Stomach smooth muscle (tissue), 2 donors: Measurements from ENCODE around the gene AATK.

Experiments used
- H3K27ac ChIP-seq: one replicate; pipeline ENCODE4 v1.7.0; 2013; ENCODE audit warnings: mild to moderate bottlenecking, low read length, inconsistent platforms
- H3K27me3 ChIP-seq, 2 donors: one replicate each; pipeline ENCODE4 v1.7.0; 2013; ENCODE audit warnings: low read length in 2 of 2; ENCODE audit not compliant: insufficient read depth in 2 of 2, control insufficient read depth in 1 of 2
- H3K36me3 ChIP-seq, 2 donors: one replicate each; pipeline ENCODE4 v1.7.0; 2013; ENCODE audit warnings: low read length in 2 of 2; ENCODE audit not compliant: control insufficient read depth in 2 of 2, insufficient read depth in 2 of 2
- H3K4me1 ChIP-seq: one replicate; pipeline ENCODE4 v1.7.0; 2013; ENCODE audit warnings: low read length; ENCODE audit not compliant: control insufficient read depth, insufficient read depth
- H3K4me3 ChIP-seq, 2 donors: one replicate each; pipeline ENCODE4 v1.7.0; 2013; ENCODE audit warnings: low read length in 2 of 2
- H3K9ac ChIP-seq, 2 donors: one replicate each; pipeline ENCODE4 v1.7.0; 2013; ENCODE audit warnings: low read length in 2 of 2, mild to moderate bottlenecking in 1 of 2
- H3K9me3 ChIP-seq, 2 donors: one replicate each; pipeline ENCODE4 v1.7.0; 2013; ENCODE audit warnings: low read length in 2 of 2; ENCODE audit not compliant: control insufficient read depth in 2 of 2
- donor health status: healthy.
- donor health status: Pancreatic carcinoma.

AATK gene

GRCh38 chr17:81194941-81195901 lies 29.2 kb upstream of the AATK start:
- Histone ChIP-seq H3K27me3 (no peaks in the 10 kb centered on the region), H3K9ac (no peak overlapping the region), H3K4me3 (no peak overlapping the region), H3K36me3 (no peaks in the 10 kb centered on the region), H3K4me1 (peaks cover 22% of the 10 kb centered on the region), H3K27ac (no peak overlapping the region), H3K9me3 (no peaks in the 10 kb centered on the region)

GRCh38 chr17:81194225-81194760 lies 28.3 kb upstream of the AATK start:
- H3K9me3 ChIP-seq = no peaks in the 10 kb centered on the region
- no peak overlapping the region for H3K27ac ChIP-seq
- no peaks in the 10 kb centered on the region for H3K36me3 ChIP-seq
- no peaks in the 10 kb centered on the region for H3K27me3 ChIP-seq
- no peak overlapping the region for H3K9ac ChIP-seq
- no peak overlapping the region for H3K4me3 ChIP-seq
- H3K4me1 ChIP-seq = peaks cover 18% of the 10 kb centered on the region

GRCh38 chr17:81193470-81194224 lies 27.6 kb upstream of the AATK start:
- no peak overlapping the region for H3K27ac ChIP-seq
- H3K9ac ChIP-seq = no peak overlapping the region
- H3K4me1 ChIP-seq = peaks cover 16% of the 10 kb centered on the region
- no peaks in the 10 kb centered on the region for H3K9me3 ChIP-seq
- H3K36me3 ChIP-seq = no peaks in the 10 kb centered on the region
- no peaks in the 10 kb centered on the region for H3K27me3 ChIP-seq
- H3K4me3 ChIP-seq = no peak overlapping the region

- Histone ChIP-seq H3K36me3 (no peaks in the 10 kb centered on the region), H3K4me3 (no peak overlapping the region), H3K4me1 (peaks cover 16% of the 10 kb centered on the region), H3K27me3 (no peaks in the 10 kb centered on the region), H3K27ac (no peak overlapping the region), H3K9me3 (no peaks in the 10 kb centered on the region), H3K9ac (no peak overlapping the region)
Measured at GRCh38 chr17:81193051-81193410, 27.0 kb upstream of the AATK start.

GRCh38 chr17:81192386-81193050 lies 26.5 kb upstream of the AATK start:
- Histone ChIP-seq H3K36me3 (no peaks in the 10 kb centered on the region), H3K4me3 (no peak overlapping the region), H3K9ac (no peak overlapping the region), H3K27me3 (no peaks in the 10 kb centered on the region), H3K9me3 (no peaks in the 10 kb centered on the region), H3K27ac (no peak overlapping the region), H3K4me1 (peaks cover 16% of the 10 kb centered on the region)

GRCh38 chr17:81191646-81192045 lies 25.6 kb upstream of the AATK start:
- Histone ChIP-seq H3K27me3 (no peaks in the 10 kb centered on the region), H3K9me3 (no peaks in the 10 kb centered on the region), H3K9ac (no peak overlapping the region), H3K4me1 (peaks cover 16% of the 10 kb centered on the region), H3K36me3 (no peaks in the 10 kb centered on the region), H3K4me3 (no peak overlapping the region), H3K27ac (no peak overlapping the region)

DNA sequence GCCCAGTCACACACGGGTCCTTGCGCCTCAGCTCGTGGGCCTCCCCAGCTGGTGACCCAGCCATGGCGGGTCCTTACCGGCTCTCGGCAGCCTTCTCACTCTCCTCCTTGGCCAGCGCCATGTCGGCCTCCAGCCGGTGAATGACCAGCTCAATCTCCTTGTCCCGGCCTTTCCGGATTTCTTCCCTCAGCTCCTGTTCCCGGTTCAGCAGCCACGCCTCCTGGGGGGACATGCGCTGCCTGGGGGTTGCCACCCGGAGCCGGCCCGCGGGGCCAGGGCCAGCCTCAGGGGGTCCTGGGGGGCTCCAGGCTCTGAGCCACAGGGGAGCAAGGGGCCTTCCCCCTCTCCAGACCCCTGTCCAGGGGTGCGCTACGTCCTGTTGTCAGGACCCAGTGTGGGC lies 25.1 kb upstream of the AATK start:
- H3K4me3 ChIP-seq = no peak overlapping the region
- H3K36me3 ChIP-seq = no peaks in the 10 kb centered on the region
- H3K9ac ChIP-seq = no peak overlapping the region
- H3K27ac ChIP-seq = no peak overlapping the region
- no peaks in the 10 kb centered on the region for H3K27me3 ChIP-seq
- H3K9me3 ChIP-seq = no peaks in the 10 kb centered on the region
- H3K4me1 ChIP-seq = peaks cover 15% of the 10 kb centered on the region

GRCh38 chr17:81190591-81190990 lies 24.6 kb upstream of the AATK start:
- H3K27ac ChIP-seq = no peak overlapping the region
- H3K4me1 ChIP-seq = peaks cover 10% of the 10 kb centered on the region
- no peaks in the 10 kb centered on the region for H3K9me3 ChIP-seq
- no peak overlapping the region for H3K9ac ChIP-seq
- no peaks in the 10 kb centered on the region for H3K36me3 ChIP-seq
- H3K4me3 ChIP-seq = no peak overlapping the region
- no peaks in the 10 kb centered on the region for H3K27me3 ChIP-seq

DNA sequence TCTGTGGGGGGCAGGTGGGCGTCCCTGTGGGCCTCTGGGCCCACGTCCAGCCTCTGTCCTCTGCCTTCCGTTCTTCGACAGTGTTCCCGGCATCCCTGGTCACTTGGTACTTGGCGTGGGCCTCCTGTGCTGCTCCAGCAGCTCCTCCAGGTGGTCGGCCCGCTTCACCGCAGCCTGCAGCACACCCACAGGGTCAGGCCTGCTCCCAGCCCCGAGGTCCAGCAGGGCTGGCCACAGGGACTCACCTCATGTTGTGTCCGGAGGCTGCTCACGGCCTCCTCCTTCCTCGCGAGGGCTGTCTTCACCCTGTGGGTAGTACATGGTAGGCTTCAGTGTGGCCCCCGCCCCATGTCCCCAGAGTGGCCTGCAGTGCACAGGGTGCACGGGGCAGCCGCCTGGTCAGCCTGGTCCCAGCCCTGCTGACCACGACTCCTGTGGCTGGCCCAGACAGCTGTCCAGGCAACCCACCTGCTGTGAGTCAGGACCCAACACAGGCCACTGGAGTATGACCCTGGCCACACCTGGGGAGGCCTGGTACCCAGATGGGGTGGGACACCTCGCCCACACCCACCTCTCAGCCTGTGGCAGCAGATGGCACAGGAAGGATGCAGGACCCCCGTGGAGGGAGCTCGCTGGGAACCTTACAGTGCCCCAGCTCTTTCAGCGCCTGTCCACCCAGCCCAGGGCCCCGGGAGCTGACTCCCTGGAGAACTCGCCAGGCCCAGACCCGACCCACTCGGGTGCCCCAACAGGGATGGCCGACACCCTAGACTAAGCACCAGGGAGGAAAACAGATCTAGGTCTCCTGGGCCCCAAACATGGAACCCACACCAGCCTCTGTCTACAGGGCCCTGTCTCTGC lies 23.9 kb upstream of the AATK start:
- H3K9ac ChIP-seq = no peak overlapping the region
- no peaks in the 10 kb centered on the region for H3K9me3 ChIP-seq
- peaks cover 3% of the 10 kb centered on the region for H3K4me1 ChIP-seq
- no peaks in the 10 kb centered on the region for H3K27me3 ChIP-seq
- no peaks in the 10 kb centered on the region for H3K36me3 ChIP-seq
- H3K4me3 ChIP-seq = no peak overlapping the region
- no peak overlapping the region for H3K27ac ChIP-seq

GRCh38 chr17:81189016-81189415 lies 23.0 kb upstream of the AATK start:
- Histone ChIP-seq H3K9me3 (no peaks in the 10 kb centered on the region), H3K4me1 (peaks cover under 1% of the 10 kb centered on the region)

More at GRCh38 chr17:81189016-81189415, 23.0 kb upstream of the AATK start:
- Histone ChIP-seq H3K36me3 (no peaks in the 10 kb centered on the region), H3K27ac (no peak overlapping the region), H3K4me3 (no peak overlapping the region), H3K9ac (no peak overlapping the region), H3K27me3 (no peaks in the 10 kb centered on the region)
